Calu3 (cell line): Measurements from ENCODE around the gene GPR32. TPM values are rescaled to one million over a fixed set of nuclear protein-coding genes. Genes with fewer than 3 reads are reported as not detected.
"Not testable (repeated sequence)": the region's sequence is repeated elsewhere in the genome, so short reads cannot be mapped to it uniquely, and the experiment has no call there.

ENCODE experiments used
- BruUV-seq: library from RNA; stranded (reverse); fragments of 400-500 nt; replicated peaks from 2 replicates; lab custom pipeline; 2021; lab: Mats Ljungman, UMichigan
- CTCF ChIA-PET: fragments of 300-600 bp; sonication (Branson Sonifier 250); formaldehyde crosslinking; loops from one replicate; lab custom pipeline; 2022; ENCODE audit warnings: antibody characterized with exemption; lab: Charles Lee
- DNase-seq: peaks from one replicate; pipeline ENCODE4 v3.0.0; 2022
- H3K27ac Mint-ChIP-seq: one replicate; pipeline ENCODE4 v1.8.0; 2022; ENCODE audit warnings: mixed read lengths; ENCODE audit not compliant: unreplicated experiment
- H3K27me3 Mint-ChIP-seq: one replicate; pipeline ENCODE4 v1.8.0; 2022; ENCODE audit warnings: mixed read lengths; ENCODE audit not compliant: unreplicated experiment
- H3K36me3 Mint-ChIP-seq: one replicate; pipeline ENCODE4 v1.8.0; 2022; ENCODE audit warnings: mild to moderate bottlenecking, moderate library complexity, mixed read lengths; ENCODE audit not compliant: insufficient read depth, unreplicated experiment
- H3K4me1 Mint-ChIP-seq: one replicate; pipeline ENCODE4 v1.8.0; 2022; ENCODE audit warnings: mild to moderate bottlenecking, low read depth, mixed read lengths; ENCODE audit not compliant: unreplicated experiment
- H3K4me3 Mint-ChIP-seq: one replicate; pipeline ENCODE4 v1.8.0; 2022; ENCODE audit warnings: mild to moderate bottlenecking, low read depth, moderate library complexity, mixed read lengths; ENCODE audit not compliant: unreplicated experiment
- H3K9me3 Mint-ChIP-seq: one replicate; pipeline ENCODE4 v1.8.0; 2022; ENCODE audit warnings: low read depth, mixed read lengths; ENCODE audit not compliant: unreplicated experiment
- intact Hi-C: fragments of 100-400 bp; cut with micrococcal nuclease; formaldehyde crosslinking; loops from one replicate; pipeline ENCODE4 v1.10.0; 2022; ENCODE audit not compliant: unreplicated experiment
- total RNA-seq: library from RNA; stranded (reverse); gene quantifications from 2 replicates; pipeline ENCODE4 v1.2.3, GENCODE V29; 2022
- TF ChIP-seq, protein P1 (sequence below): fragments of 200-600 bp; IDR thresholded peaks from one replicate; pipeline ENCODE4 v1.8.0; 2022; ENCODE audit warnings: antibody characterized with exemption; ENCODE audit not compliant: unreplicated experiment

Gene GPR32
- total RNA-seq, 1 experiment from 2014 or later = not detected

DNA sequence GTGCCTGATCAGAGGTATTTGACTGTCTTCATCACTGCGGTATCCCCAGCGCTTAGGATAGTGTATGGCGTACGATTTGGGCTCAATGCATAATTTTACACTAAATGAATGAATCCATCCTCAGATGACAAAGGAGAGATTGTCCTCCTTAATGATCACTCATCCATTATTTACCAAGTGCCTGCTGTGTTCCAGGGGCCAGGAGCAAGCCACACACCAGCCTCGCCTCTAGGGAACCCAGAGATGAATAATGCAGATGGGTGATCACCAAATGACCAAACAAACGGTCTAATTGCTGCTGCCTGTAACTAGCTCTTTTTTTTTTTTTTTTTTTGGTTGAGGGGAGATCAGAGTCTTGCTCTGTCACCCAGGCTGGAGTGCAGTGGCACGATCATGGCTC, 5.9 kb upstream of the GPR32 start:
- TF ChIP-seq, protein P1, sequence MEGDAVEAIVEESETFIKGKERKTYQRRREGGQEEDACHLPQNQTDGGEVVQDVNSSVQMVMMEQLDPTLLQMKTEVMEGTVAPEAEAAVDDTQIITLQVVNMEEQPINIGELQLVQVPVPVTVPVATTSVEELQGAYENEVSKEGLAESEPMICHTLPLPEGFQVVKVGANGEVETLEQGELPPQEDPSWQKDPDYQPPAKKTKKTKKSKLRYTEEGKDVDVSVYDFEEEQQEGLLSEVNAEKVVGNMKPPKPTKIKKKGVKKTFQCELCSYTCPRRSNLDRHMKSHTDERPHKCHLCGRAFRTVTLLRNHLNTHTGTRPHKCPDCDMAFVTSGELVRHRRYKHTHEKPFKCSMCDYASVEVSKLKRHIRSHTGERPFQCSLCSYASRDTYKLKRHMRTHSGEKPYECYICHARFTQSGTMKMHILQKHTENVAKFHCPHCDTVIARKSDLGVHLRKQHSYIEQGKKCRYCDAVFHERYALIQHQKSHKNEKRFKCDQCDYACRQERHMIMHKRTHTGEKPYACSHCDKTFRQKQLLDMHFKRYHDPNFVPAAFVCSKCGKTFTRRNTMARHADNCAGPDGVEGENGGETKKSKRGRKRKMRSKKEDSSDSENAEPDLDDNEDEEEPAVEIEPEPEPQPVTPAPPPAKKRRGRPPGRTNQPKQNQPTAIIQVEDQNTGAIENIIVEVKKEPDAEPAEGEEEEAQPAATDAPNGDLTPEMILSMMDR = no peak
- BruUV-seq = no TSS peak
- DNase-seq = no peak
- CTCF ChIA-PET = interaction anchor here (1.3 kb wide), 1 partner anchor 22 kb away, joined by 5 read pairs; no protein-coding TSS in a partner anchor
- no peak overlapping the region for H3K4me3 Mint-ChIP-seq
- H3K36me3 Mint-ChIP-seq = no peaks in the 10 kb centered on the region
- peaks cover 9% of the 10 kb centered on the region for H3K4me1 Mint-ChIP-seq
- H3K27me3 Mint-ChIP-seq = peaks cover 47% of the 10 kb centered on the region
- no peaks in the 10 kb centered on the region for H3K9me3 Mint-ChIP-seq
- intact Hi-C loops = no loop called here
- H3K27ac Mint-ChIP-seq = no peak overlapping the region

DNA sequence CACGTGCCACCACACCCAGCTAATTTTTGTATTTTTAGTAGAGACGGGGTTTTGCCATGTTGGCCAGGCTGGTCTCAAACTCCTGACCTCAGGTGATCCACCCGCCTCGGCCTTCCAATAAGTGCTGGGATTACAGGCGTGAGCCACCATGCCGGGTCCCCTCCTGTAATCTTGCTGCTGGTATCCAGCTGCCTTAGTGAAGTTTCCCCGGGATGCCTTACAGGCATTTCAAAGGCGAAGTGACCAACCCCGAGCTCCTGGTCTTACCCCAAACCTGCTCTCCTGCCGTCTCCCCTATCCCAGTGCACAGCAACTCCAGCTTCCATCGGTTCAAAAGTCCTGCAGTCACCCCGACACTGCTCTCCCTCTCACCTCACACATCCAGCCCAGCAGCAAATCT, 3.5 kb upstream of the GPR32 start:
- H3K36me3 Mint-ChIP-seq, H3K9me3 Mint-ChIP-seq, intact Hi-C loops, H3K4me3 Mint-ChIP-seq, DNase-seq, BruUV-seq, H3K4me1 Mint-ChIP-seq, H3K27ac Mint-ChIP-seq: not testable (repeated sequence)
- CTCF ChIA-PET = interaction anchor here (0.7 to 1.1 kb wide), 2 partner anchors 11 to 87 kb away, joined by 3 to 4 read pairs; no protein-coding TSS in a partner anchor
- H3K27me3 Mint-ChIP-seq = peaks cover 55% of the 10 kb centered on the region

DNA sequence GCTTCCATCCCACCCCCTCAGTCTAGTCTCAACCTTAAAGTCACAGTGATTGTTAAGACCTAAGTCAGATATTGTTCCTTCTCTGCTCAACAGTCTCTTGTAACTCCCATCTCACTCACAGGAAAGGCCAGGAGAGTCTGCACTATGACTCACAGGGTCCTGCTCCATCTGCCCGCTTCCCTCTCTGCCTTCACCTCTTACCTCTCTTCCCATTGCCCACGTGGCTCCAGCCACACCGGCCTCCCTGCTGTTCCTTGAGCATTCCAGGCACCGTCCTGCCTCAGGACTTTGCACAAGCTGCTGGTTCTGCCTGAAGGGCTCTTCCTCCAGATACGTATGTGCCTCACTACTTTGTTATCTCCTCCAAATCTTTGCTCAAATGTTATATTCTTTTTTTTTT, 3.0 kb upstream of the GPR32 start:
- H3K36me3 Mint-ChIP-seq, H3K9me3 Mint-ChIP-seq, DNase-seq, H3K4me3 Mint-ChIP-seq, BruUV-seq, H3K4me1 Mint-ChIP-seq, intact Hi-C loops, H3K27ac Mint-ChIP-seq: not testable (repeated sequence)
- CTCF ChIA-PET = interaction anchor here (0.7 kb wide), 1 partner anchor 88 kb away, joined by 4 read pairs; no protein-coding TSS in a partner anchor
- H3K27me3 Mint-ChIP-seq = peaks cover 55% of the 10 kb centered on the region

DNA sequence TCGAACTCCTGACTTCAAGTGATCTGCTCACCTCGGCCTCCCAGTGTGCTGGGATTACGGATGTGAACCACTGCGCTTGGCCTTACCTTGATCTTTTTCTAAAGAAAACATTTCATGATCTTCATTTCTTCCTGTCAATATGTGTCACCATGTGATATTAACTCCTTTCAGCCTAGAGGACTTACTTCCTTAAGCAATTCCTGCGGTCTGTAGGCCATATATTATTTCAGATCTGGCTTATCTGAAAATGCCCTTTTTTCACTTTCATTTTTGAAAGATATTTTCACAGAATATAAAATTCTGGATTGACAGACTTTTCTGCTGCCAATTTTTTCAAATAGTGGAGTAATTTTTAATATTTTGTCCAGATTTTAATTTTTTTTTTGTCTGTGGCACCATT, 2.0 kb upstream of the GPR32 start:
- Mint-ChIP-seq H3K27ac (no peak overlapping the region), H3K9me3 (no peaks in the 10 kb centered on the region), H3K4me1 (peaks cover 9% of the 10 kb centered on the region), H3K4me3 (no peak overlapping the region), H3K36me3 (peaks cover under 1% of the 10 kb centered on the region), H3K27me3 (peaks cover 59% of the 10 kb centered on the region)
- intact Hi-C loops = no loop called here
- DNase-seq = no peak
- CTCF ChIA-PET = no interaction called here
- TF ChIP-seq, protein P1 = no peak
- BruUV-seq = no TSS peak

DNA sequence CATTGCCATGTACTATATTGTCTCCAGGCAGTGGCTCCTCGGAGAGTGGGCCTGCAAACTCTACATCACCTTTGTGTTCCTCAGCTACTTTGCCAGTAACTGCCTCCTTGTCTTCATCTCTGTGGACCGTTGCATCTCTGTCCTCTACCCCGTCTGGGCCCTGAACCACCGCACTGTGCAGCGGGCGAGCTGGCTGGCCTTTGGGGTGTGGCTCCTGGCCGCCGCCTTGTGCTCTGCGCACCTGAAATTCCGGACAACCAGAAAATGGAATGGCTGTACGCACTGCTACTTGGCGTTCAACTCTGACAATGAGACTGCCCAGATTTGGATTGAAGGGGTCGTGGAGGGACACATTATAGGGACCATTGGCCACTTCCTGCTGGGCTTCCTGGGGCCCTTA, 624 bp downstream of the GPR32 start:
- intact Hi-C loops = no loop called here
- TF ChIP-seq, protein P1 = no peak
- Mint-ChIP-seq H3K27ac (no peak overlapping the region), H3K9me3 (no peaks in the 10 kb centered on the region), H3K4me1 (peaks cover 9% of the 10 kb centered on the region), H3K27me3 (peaks cover 63% of the 10 kb centered on the region), H3K36me3 (peaks cover 5% of the 10 kb centered on the region), H3K4me3 (no peak overlapping the region)
- BruUV-seq = no TSS peak
- CTCF ChIA-PET = interaction anchor here (1.0 kb wide), 1 partner anchor 40 kb away, joined by 4 read pairs; no protein-coding TSS in a partner anchor
- no peak for DNase-seq
